Hair follicle dermal papilla cell (primary cell): ENCODE data around the gene INAFM2. TPM values are rescaled to one million over a fixed set of nuclear protein-coding genes. Genes with fewer than 3 reads are reported as not detected.

Experiments
- total RNA-seq: library from RNA; depleted of rRNA; stranded (reverse); fragments of >200 nt; gene quantifications from 2 replicates; pipeline ENCODE4 v1.2.3, GENCODE V29; 2012

Gene INAFM2
- total RNA-seq: 12.2 and 13.4 TPM in 2 replicates

DNA sequence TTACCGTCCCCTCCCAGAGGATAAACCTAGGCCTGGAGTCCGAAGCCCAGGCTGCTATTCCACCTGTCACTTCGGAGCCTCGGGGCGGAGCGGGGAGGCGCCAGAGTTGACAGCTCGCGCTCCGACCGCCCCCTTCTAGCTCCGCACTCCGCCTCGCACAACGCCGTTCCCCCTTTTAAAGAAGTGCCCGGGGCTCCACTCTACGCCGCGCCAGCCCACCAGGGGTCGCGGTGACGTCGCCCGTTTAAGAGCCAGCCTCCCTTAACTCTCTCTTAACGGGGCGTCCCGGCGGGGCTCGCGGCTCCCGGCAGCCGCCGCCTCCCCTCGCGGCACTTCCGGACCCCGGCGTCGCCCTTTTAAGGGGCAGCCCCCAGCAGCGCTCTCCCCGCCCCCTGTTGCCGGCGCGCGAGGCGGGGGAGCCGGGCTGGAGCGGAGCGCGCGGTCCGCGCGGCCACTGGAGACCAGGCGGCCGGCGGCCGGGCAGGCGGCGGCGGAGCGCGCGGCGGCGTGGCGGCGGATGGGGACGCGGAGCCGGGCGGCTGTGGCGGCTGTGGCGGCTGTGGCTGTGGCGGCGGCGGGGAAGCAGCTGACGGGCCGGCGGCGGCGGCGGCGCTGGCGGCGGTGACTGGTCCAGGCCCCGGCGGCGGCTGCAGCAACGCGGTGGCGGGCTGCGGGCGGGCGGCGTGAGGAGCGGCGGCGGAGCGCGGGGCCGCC lies at the start of gene INAFM2:
TSS of gene INAFM2 (plus strand) at position 454 of the 714 bp plus-strand sequence. CDS start 364 bp downstream, outside the sequence.

DNA sequence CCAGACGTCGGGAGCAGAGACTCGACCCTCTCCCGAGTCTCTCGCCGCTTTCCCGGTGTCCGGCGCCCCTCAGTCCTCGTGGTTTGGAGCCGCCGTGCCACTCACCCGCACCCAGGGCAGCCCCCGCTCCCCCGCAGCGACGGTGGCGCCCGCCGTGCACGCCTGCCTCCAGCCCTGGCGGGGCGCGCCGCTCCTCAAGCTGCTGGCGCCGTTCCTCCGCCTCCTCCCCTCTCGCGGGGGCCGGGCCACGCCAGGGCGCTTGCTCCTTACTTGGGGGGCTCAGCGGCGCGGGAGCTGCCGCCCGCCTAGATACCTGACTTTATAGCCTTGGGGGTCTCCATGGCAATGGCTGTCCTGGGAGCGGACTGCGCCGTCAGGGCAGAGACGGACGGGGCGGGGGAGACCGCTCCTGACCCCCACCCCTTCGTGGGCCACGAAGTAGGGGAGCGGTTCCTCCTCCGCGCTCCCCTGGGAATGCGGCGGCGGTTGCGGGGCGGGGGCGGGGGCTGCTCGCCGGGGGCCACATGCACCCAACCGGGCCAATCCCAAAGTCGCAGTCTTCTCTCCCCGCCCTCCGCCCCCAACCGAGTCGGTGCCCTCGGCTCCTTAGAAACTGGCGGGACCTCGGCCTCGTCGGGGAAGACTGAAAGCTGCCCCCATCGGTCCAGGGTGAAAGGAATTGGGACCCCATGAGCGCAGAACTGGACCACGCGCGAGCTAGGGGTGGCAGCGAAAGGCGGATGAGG lies 40.5 kb upstream of the INAFM2 start, which contains the start of gene ANKRD63:
TSS of gene ANKRD63 (minus strand) at position 196 of the 746 bp plus-strand sequence. CDS start 478 bp downstream, outside the sequence.

DNA sequence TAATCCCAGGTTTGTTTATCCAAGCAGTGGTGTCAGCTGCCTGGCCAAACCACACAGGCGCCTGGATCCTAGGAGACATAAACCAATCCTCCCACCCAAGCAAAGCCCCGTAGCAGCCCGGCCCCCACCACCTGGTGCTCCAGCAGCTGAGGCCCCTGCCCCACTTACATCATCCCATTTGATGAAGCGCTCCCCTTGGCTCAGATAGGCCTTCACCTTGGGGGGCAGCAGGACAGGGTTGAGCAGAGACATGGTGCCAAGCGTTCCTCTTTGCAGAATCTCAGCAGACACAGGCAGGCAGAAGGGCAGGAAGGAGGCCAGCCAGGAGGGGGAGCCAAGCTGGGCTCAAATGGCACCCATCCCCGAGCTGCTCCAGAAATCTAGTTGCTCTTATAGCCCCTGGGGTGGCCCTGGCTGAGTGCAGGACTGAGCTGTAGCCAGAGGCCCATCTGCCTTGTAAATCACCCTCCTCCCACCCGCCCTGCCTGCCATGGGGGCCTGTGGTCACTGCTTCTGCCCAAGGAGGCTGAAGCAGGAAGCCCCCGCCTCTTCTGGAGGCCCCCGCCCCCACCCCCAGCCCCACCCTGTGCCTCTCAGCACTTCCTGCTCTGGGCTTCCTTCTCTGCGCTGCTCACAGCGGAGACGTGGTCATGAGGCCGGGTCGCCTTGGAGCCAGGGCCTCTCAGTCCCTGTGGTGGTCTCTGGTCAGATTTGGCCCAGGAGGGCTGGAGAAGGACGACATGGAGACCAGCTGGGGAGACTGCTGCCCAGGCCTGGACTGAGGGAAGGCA lies 15.9 kb upstream of the INAFM2 start, which contains the start of gene PLCB2:
TSS of gene PLCB2 (minus strand) at position 515 of the 791 bp plus-strand sequence. CDS start at position 252, 263 bp downstream.

DNA sequence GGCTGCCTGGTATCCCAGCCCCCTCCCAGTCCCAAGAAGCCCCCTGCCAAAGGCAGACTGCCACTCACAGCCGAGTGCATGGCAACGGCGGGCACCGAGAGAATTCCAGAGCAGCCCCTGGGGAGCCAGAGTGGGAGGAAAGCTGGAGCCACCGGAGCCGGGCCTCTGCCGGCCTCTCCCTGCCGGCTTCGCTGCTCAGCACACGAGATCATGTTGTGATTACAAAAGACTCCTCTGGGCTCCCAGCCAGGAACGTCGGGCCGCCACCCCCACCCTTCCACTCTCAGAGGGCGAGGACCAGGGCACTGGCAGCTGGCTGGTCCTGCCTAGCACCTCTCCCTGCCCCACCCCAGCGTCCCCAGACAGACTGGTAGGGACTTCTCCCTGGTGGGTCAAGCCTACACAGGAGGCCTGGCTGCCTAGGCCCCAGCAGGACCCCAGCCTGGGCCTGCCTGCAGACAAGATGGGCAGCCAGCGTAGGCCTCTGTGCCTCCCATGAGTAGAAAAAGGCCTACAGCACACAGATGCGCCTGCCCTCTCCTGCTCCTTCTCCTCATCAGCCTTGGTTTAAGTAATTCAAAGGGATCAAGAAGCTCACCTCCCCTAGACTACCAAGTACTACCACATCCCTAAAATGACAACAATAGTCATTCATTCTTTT lies 17.4 kb downstream of the INAFM2 start, which contains the start of gene CCDC9B:
TSS of gene CCDC9B (minus strand) at position 200 of the 661 bp plus-strand sequence. CDS start at position 80, 120 bp downstream.

DNA sequence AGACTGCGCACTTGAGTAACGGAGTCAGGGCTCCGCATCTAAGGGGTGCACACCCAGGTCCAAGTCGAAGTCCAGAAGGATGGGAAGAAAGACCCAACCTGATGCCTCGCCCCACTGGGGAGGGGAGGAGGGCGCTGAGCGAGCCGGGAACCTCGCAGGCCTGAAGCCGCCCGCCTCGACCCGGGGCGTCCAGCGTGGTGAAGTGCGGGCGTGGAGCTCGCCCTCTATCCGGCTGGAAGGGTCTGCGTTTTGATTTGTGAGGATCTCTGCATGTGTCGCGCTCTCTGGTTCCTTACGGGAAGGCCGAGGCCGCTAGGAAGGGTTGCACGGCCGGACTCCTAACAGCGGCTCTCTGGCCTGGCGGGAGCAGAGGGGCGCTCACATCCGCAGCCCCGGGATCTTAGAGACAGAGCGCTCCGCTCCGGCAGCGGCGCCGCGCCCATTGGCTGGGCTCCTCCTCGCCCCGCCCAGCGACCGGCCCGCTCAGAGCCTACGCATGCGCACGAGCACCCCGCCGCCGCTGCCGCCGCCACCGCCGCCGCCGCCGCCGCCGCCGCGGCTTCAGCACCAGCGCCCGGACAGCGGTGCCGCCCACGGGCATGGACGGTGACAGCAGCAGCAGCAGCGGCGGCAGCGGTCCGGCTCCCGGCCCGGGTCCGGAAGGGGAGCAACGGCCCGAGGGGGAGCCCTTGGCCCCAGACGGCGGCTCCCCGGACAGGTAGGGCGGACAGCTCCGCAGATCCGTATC lies 34.4 kb downstream of the INAFM2 start, which contains the start of gene DISP2:
TSS of gene DISP2 (plus strand) at position 497 of the 748 bp plus-strand sequence. CDS start at position 600, 103 bp downstream.

Other genes with a start within 250 kb of the INAFM2 start
- 6.6 and 9.2 TPM in 2 replicates for gene BMF, start 214.8 kb upstream of the INAFM2 start, total RNA-seq
- gene BUB1B, start 162.6 kb upstream of the INAFM2 start, total RNA-seq: 2.4 and 5.0 TPM in 2 replicates
- 0.12 and 0.32 TPM in 2 replicates for gene PAK6, start 84.6 kb upstream of the INAFM2 start, total RNA-seq
- gene ANKRD63, start 40.6 kb upstream of the INAFM2 start, total RNA-seq: not detected in 2 replicates
- 0.12 and 0.49 TPM in 2 replicates for gene PLCB2, start 15.8 kb upstream of the INAFM2 start, total RNA-seq
- gene CCDC9B, start 17.2 kb downstream of the INAFM2 start, total RNA-seq: 31.0 and 35.0 TPM in 2 replicates
- gene PHGR1, start 27.3 kb downstream of the INAFM2 start, total RNA-seq: not detected in 2 replicates
- 0.49 and 0.65 TPM in 2 replicates for gene DISP2, start 34.5 kb downstream of the INAFM2 start, total RNA-seq
- gene KNSTRN, start 59.0 kb downstream of the INAFM2 start, total RNA-seq: 10.9 and 12.0 TPM in 2 replicates
- 53.2 and 57.8 TPM in 2 replicates for gene IVD, start 82.1 kb downstream of the INAFM2 start, total RNA-seq
- gene BAHD1, start 117.3 kb downstream of the INAFM2 start, total RNA-seq: 13.7 and 17.8 TPM in 2 replicates
- 15.5 and 18.7 TPM in 2 replicates for gene CHST14, start 147.3 kb downstream of the INAFM2 start, total RNA-seq
- gene CCDC32, start 241.3 kb downstream of the INAFM2 start, total RNA-seq: 19.4 and 21.3 TPM in 2 replicates
- 10.8 and 11.7 TPM in 2 replicates for gene RPUSD2, start 245.6 kb downstream of the INAFM2 start, total RNA-seq